GM19099 (cell line): ENCODE data around the gene ANKRD17.

Experiments
- POLR2A ChIP-seq: IDR thresholded peaks from 3 replicates; pipeline ENCODE4 v1.6.1; 2011; ENCODE audit warnings: low read depth; ENCODE audit not compliant: insufficient read length; ENCODE audit errors: extremely low read depth

Gene ANKRD17

GRCh38 chr4:73064536-73064935, 194.1 kb downstream of the ANKRD17 start:
- TF ChIP-seq POLR2A, result no peak

- TF ChIP-seq POLR2A, result no peak
These were observed 203.2 kb downstream of the ANKRD17 start for GRCh38 chr4:73055241-73055897.

- no peak for TF ChIP-seq POLR2A
These were observed 204.6 kb downstream of the ANKRD17 start for GRCh38 chr4:73053974-73054480.

GRCh38 chr4:73053076-73053475, 205.5 kb downstream of the ANKRD17 start:
- no peak for TF ChIP-seq POLR2A

GRCh38 chr4:73051625-73052024, 207.0 kb downstream of the ANKRD17 start:
- TF ChIP-seq POLR2A, result no peak

GRCh38 chr4:73045879-73046278, 212.7 kb downstream of the ANKRD17 start:
- TF ChIP-seq POLR2A, result no peak

- no peak for TF ChIP-seq POLR2A
These were observed 221.5 kb downstream of the ANKRD17 start for GRCh38 chr4:73037057-73037456.

GRCh38 chr4:73036123-73036522, 222.5 kb downstream of the ANKRD17 start:
- no peak for TF ChIP-seq POLR2A

GRCh38 chr4:73034896-73035295, 223.7 kb downstream of the ANKRD17 start:
- no peak for TF ChIP-seq POLR2A

- no peak for TF ChIP-seq POLR2A
These were observed 230.0 kb downstream of the ANKRD17 start for GRCh38 chr4:73028621-73029020.
